H1 (cell line): ENCODE data around the gene KRIT1. TPM values are rescaled to one million over a fixed set of nuclear protein-coding genes. Genes with fewer than 3 reads are reported as not detected.

Source experiments
- CTCF ChIA-PET: fragments of 300-600 bp; sonication (Branson Sonifier 250); formaldehyde crosslinking; loops from one replicate; lab custom pipeline; 2021; ENCODE audit not compliant: partially characterized antibody; lab: Charles Lee
- POLR2A ChIA-PET: fragments of 300-600 bp; sonication (Branson Sonifier 250); formaldehyde crosslinking; loops from one replicate; lab custom pipeline; 2021; ENCODE audit warnings: inconsistent platforms; ENCODE audit not compliant: partially characterized antibody; lab: Charles Lee
- DNase-seq, 2 experiments: peaks; one replicate each; pipeline versions ENCODE4 v3.0.0 to v3.0.0-alpha.2; 2010 to 2022; ENCODE audit warnings: low spot score in 2 of 2, low read depth in 1 of 2, mixed read lengths in 1 of 2
- FAIRE-seq: peaks from 2 replicates; lab custom pipeline; 2011; peaks lifted over from hg19 to GRCh38; lab: Jason Lieb, UNC
- H2AFZ ChIP-seq: 2 replicates; pipeline ENCODE4 v1.8.1; 2012; ENCODE audit warnings: low read length, inconsistent platforms
- H2AK5ac ChIP-seq: 2 replicates; pipeline ENCODE4 v1.6.1; 2013; ENCODE audit warnings: low read depth, low read length
- H2BK120ac ChIP-seq: replicated peaks from 2 replicates; pipeline ENCODE3; 2013; ENCODE audit warnings: low read depth, low read length, inconsistent platforms
- H2BK12ac ChIP-seq: 2 replicates; pipeline ENCODE4 v1.6.1; 2013; ENCODE audit warnings: low read depth, low read length
- H2BK15ac ChIP-seq: 2 replicates; pipeline ENCODE4 v1.6.1; 2013; ENCODE audit warnings: low read length
- H2BK20ac ChIP-seq: 2 replicates; pipeline ENCODE4 v1.6.1; 2013; ENCODE audit warnings: low read length
- H2BK5ac ChIP-seq: 2 replicates; pipeline ENCODE4 v1.6.1; 2013; ENCODE audit warnings: low read depth, low read length
- H3K14ac ChIP-seq: 2 replicates; pipeline ENCODE4 v1.6.1; 2013; ENCODE audit warnings: inconsistent platforms; ENCODE audit not compliant: insufficient read length
- H3K18ac ChIP-seq: 2 replicates; pipeline ENCODE4 v1.6.1; 2013; ENCODE audit warnings: low read length; ENCODE audit errors: extremely low read depth
- H3K23ac ChIP-seq: 2 replicates; pipeline ENCODE4 v1.6.1; 2013; ENCODE audit warnings: inconsistent platforms; ENCODE audit not compliant: insufficient read length
- H3K23me2 ChIP-seq: 2 replicates; pipeline ENCODE4 v1.6.1; 2013; ENCODE audit warnings: low read depth, low read length
- H3K27ac ChIP-seq: 2 replicates; pipeline ENCODE4 v1.6.1; 2011; ENCODE audit warnings: low read depth, low read length, inconsistent platforms
- H3K27me3 ChIP-seq, 4 experiments: replicated peaks in 1 of 4; 1 replicate in 1 of 4; 2 replicates in 3 of 4; pipeline versions ENCODE4 v1.6.1 to v1.8.1; 2011 to 2013; ENCODE audit warnings: low read length in 3 of 4, mild to moderate bottlenecking in 3 of 4, inconsistent platforms in 2 of 4, mixed read lengths in 2 of 4, moderate library complexity in 1 of 4; ENCODE audit not compliant: control insufficient read depth in 3 of 4, insufficient read depth in 3 of 4; ENCODE audit errors: extremely low read depth in 1 of 4
- H3K36me3 ChIP-seq, 4 experiments: 2 replicates each; pipeline versions ENCODE4 v1.6.1 to v1.8.1; 2011 to 2013; ENCODE audit warnings: mild to moderate bottlenecking in 4 of 4, low read length in 3 of 4, moderate library complexity in 2 of 4, control low read depth in 1 of 4, inconsistent platforms in 1 of 4; ENCODE audit not compliant: insufficient read depth in 4 of 4, control insufficient read depth in 2 of 4
- H3K4ac ChIP-seq: replicated peaks from 2 replicates; pipeline ENCODE3; 2013; ENCODE audit warnings: low read length, low read depth, mixed read lengths, inconsistent platforms; ENCODE audit not compliant: insufficient read length
- H3K4me1 ChIP-seq, 4 experiments: replicated peaks in 1 of 4; 1 replicate in 1 of 4; 2 replicates in 3 of 4; pipeline versions ENCODE4 v1.6.1 to v1.8.1; 2011 to 2013; ENCODE audit warnings: low read length in 3 of 4, inconsistent platforms in 2 of 4, mixed read lengths in 1 of 4; ENCODE audit not compliant: insufficient read depth in 4 of 4, control insufficient read depth in 3 of 4
- H3K4me2 ChIP-seq, 2 experiments: 2 replicates each; pipeline versions ENCODE4 v1.6.1 to v1.8.1; 2011 to 2013; ENCODE audit warnings: low read depth in 2 of 2, low read length in 2 of 2, control low read depth in 1 of 2, inconsistent platforms in 1 of 2, mild to moderate bottlenecking in 1 of 2; ENCODE audit not compliant: insufficient read depth in 1 of 2
- H3K4me3 ChIP-seq, 4 experiments: fragments of 200-600, 300-600 bp in 1 of 4; sonication (generic), shearing (Covaris generic), sonication (Bioruptor Twin) in 1 of 4; 2 replicates each; pipeline versions ENCODE4 v1.5.1 to v1.8.1; 2011 to 2016; ENCODE audit warnings: low read length in 4 of 4, low read depth in 3 of 4, control low read depth in 2 of 4, inconsistent platforms in 2 of 4, mild to moderate bottlenecking in 2 of 4, mixed read lengths in 1 of 4, moderate library complexity in 1 of 4; ENCODE audit not compliant: insufficient read depth in 2 of 4; ENCODE audit errors: extremely low read depth in 1 of 4
- H3K56ac ChIP-seq: replicated peaks from 2 replicates; pipeline ENCODE3; 2013; ENCODE audit warnings: low read depth, mild to moderate bottlenecking, mixed read lengths, low read length, inconsistent platforms; ENCODE audit not compliant: insufficient read length
- H3K79me1 ChIP-seq: 2 replicates; pipeline ENCODE4 v1.6.1; 2013; ENCODE audit warnings: low read depth, low read length, control low read depth
- H3K79me2 ChIP-seq, 2 experiments: 2 replicates each; pipeline versions ENCODE4 v1.6.1 to v1.8.1; 2012 to 2013; ENCODE audit warnings: low read length in 2 of 2, mild to moderate bottlenecking in 2 of 2, inconsistent platforms in 1 of 2; ENCODE audit not compliant: insufficient read depth in 2 of 2, control insufficient read depth in 1 of 2
- H3K9ac ChIP-seq, 4 experiments: replicated peaks in 1 of 4; 1 replicate in 1 of 4; 2 replicates in 3 of 4; pipeline versions ENCODE4 v1.6.1 to v1.8.1; 2011 to 2013; ENCODE audit warnings: low read depth in 3 of 4, low read length in 3 of 4, control low read depth in 2 of 4, mild to moderate bottlenecking in 2 of 4, moderate library complexity in 2 of 4, inconsistent platforms in 1 of 4; ENCODE audit errors: extremely low read depth in 1 of 4
- H3K9me3 ChIP-seq, 2 experiments: 2 replicates each; pipeline versions ENCODE4 v1.6.1 to v1.8.1; 2012 to 2013; ENCODE audit warnings: mild to moderate bottlenecking in 2 of 2, moderate library complexity in 2 of 2, control low read depth in 1 of 2, inconsistent platforms in 1 of 2, low read depth in 1 of 2, low read length in 1 of 2, mixed read lengths in 1 of 2; ENCODE audit not compliant: insufficient read depth in 2 of 2
- H4K20me1 ChIP-seq, 2 experiments: replicated peaks in 1 of 2; 2 replicates each; pipeline versions ENCODE3 to v1.8.1; 2011 to 2013; ENCODE audit warnings: inconsistent platforms in 2 of 2, low read length in 2 of 2, mild to moderate bottlenecking in 1 of 2; ENCODE audit not compliant: insufficient read depth in 2 of 2, control insufficient read depth in 1 of 2
- H4K5ac ChIP-seq: 2 replicates; pipeline ENCODE4 v1.6.1; 2013; ENCODE audit warnings: low read length, low read depth, mixed read lengths, inconsistent platforms; ENCODE audit not compliant: insufficient read length
- H4K8ac ChIP-seq: 2 replicates; pipeline ENCODE4 v1.8.0; 2013; ENCODE audit warnings: mild to moderate bottlenecking, moderate library complexity, low read length, inconsistent platforms; ENCODE audit not compliant: insufficient read depth; ENCODE audit errors: extremely low read depth
- H4K91ac ChIP-seq: replicated peaks from 2 replicates; pipeline ENCODE3; 2013; ENCODE audit warnings: low read length, mixed read lengths, inconsistent platforms; ENCODE audit not compliant: insufficient read length
- ATF2 ChIP-seq: IDR thresholded peaks from 2 replicates; pipeline ENCODE4 v1.6.1; 2012; ENCODE audit warnings: low read length, inconsistent platforms
- BCL11A ChIP-seq, 2 experiments: IDR thresholded peaks; one replicate each; pipeline ENCODE4 v1.6.1; 2011; ENCODE audit warnings: low read depth in 2 of 2, low read length in 2 of 2, mild to moderate bottlenecking in 2 of 2
- CEBPB ChIP-seq: IDR thresholded peaks from 2 replicates; pipeline ENCODE4 v1.6.1; 2012; ENCODE audit warnings: low read depth, low read length
- CHD1 ChIP-seq: IDR thresholded peaks from 2 replicates; pipeline ENCODE4 v1.6.1; 2012; ENCODE audit warnings: low read depth, low read length, improper control_type of control experiment
- EGR1 ChIP-seq: IDR thresholded peaks from 2 replicates; pipeline ENCODE4 v1.6.1; 2011; ENCODE audit warnings: low read depth, low read length, borderline replicate concordance
- JUN ChIP-seq: IDR thresholded peaks from 2 replicates; pipeline ENCODE4 v1.6.1; 2011; ENCODE audit warnings: low read depth, mild to moderate bottlenecking, improper control_type of control experiment, low read length
- KDM1A ChIP-seq: fragments of 200-600, 300-600 bp; sonication (generic); IDR thresholded peaks from 2 replicates; pipeline ENCODE4 v1.7.1; 2016; ENCODE audit warnings: mild to moderate bottlenecking, low read length, borderline replicate concordance
- RBBP5 ChIP-seq: IDR thresholded peaks from 2 replicates; pipeline ENCODE4 v1.7.1; 2012; ENCODE audit warnings: low read depth, mild to moderate bottlenecking, inconsistent platforms, low read length, moderate library complexity, borderline replicate concordance
- RNF2 ChIP-seq: fragments of 200-900, 300-1000 bp; sonication (generic); IDR thresholded peaks from 2 replicates; pipeline ENCODE4 v1.7.1; 2016; ENCODE audit warnings: borderline replicate concordance, low read depth, mild to moderate bottlenecking, antibody characterized with exemption, low read length; ENCODE audit not compliant: poor library complexity, severe bottlenecking; ENCODE audit errors: missing control alignments
- RXRA ChIP-seq: IDR thresholded peaks from 2 replicates; pipeline ENCODE4 v1.6.1; 2011; ENCODE audit warnings: low read depth, mild to moderate bottlenecking, low read length, moderate library complexity; ENCODE audit not compliant: insufficient read depth
- SIX5 ChIP-seq: IDR thresholded peaks from 2 replicates; pipeline ENCODE4 v1.6.1; 2011; ENCODE audit warnings: mild to moderate bottlenecking, low read depth, low read length
- TBP ChIP-seq: IDR thresholded peaks from 2 replicates; pipeline ENCODE4 v1.6.1; 2011; ENCODE audit warnings: low read depth, low read length, improper control_type of control experiment
- WGBS, 2 experiments: shearing (Covaris generic) in 1 of 2; methylation state at CpG; one replicate each; pipeline versions ENCODE4 v1.1.6 to v1.1.7; 2013 to 2015; ENCODE audit warnings: low lambda C conversion rate in 2 of 2, mixed read lengths in 2 of 2, inconsistent platforms in 1 of 2, low coverage in 1 of 2, missing lambda C conversion rate in 1 of 2; ENCODE audit not compliant: insufficient replicate concordance in 2 of 2, insufficient coverage in 1 of 2, insufficient read length in 1 of 2; ENCODE audit errors: extremely low coverage in 1 of 2, missing lambda C conversion rate in 1 of 2; 5-methylcytosine and 5-hydroxymethylcytosine counted together
- polyA plus RNA-seq, 7 experiments: library from polyadenylated mRNA; depleted of rRNA in 3 of 7; stranded (reverse) in 5 of 7; unstranded in 2 of 7; fragments of >200 nt in 5 of 7; fragments of 200-250 nt in 2 of 7; gene quantifications; 1 replicate in 5 of 7; 2 replicates in 1 of 7; 4 replicates in 1 of 7; pipeline versions ENCODE4 v1.2.1 to v1.2.3, GENCODE V29; 2011 to 2013; ENCODE audit warnings: missing spikeins in 2 of 7, mixed read lengths in 2 of 7
- total RNA-seq: library from RNA; stranded (reverse); fragmentation: NEBNext Ultra II Directional; extraction: Animal tissue kit (Norgen Biotek cat#: 25700); gene quantifications from 2 replicates; pipeline ENCODE4 v1.2.1, GENCODE V29; 2021

KRIT1 gene
- total and polyA plus RNA-seq, 2 of the 8 experiments (the other 6 are each of a cell fraction or from before 2014, with no cell fraction given): 14.3 to 28.8 TPM

GRCh38 chr7:92155108-92155739 is 90.5 kb downstream of the KRIT1 start:
- H2BK12ac ChIP-seq: no peak overlapping the region
- no peak overlapping the region for H3K14ac ChIP-seq
- H2BK20ac ChIP-seq: no peak overlapping the region
- no peak overlapping the region for H2BK15ac ChIP-seq
- no peaks in the 10 kb centered on the region for H3K23me2 ChIP-seq
- H3K27me3 ChIP-seq: no peaks in the 10 kb centered on the region
- no peak overlapping the region for H3K4ac ChIP-seq
- 82% methylated on average over 1 of the region's 1 CpG; no CpG with 5 or more reads in 1 of the 2 experiments for WGBS, 2 experiments
- no peak overlapping the region for H3K18ac ChIP-seq
- H4K5ac ChIP-seq: no peak overlapping the region
- no peak overlapping the region for H3K9ac ChIP-seq
- H4K8ac ChIP-seq: no peak overlapping the region
- POLR2A ChIA-PET: no interaction called here
- no peaks in the 10 kb centered on the region for H3K4me1 ChIP-seq
- no peak for DNase-seq
- H2BK120ac ChIP-seq: no peak overlapping the region
- H2BK5ac ChIP-seq: no peak overlapping the region
- H3K4me2 ChIP-seq: no peak overlapping the region
- no peak overlapping the region for H2AFZ ChIP-seq
- CTCF ChIA-PET: no interaction called here
- no peak overlapping the region for H2AK5ac ChIP-seq
- no peaks in the 10 kb centered on the region for H3K9me3 ChIP-seq
- H3K23ac ChIP-seq: no peak overlapping the region
- no peak overlapping the region for H3K4me3 ChIP-seq
- H4K91ac ChIP-seq: no peak overlapping the region
- H3K27ac ChIP-seq: no peak overlapping the region
- no peak overlapping the region for H3K56ac ChIP-seq
- no peak for FAIRE-seq
- no peaks in the 10 kb centered on the region for H3K79me1 ChIP-seq
- no peaks in the 10 kb centered on the region for H3K79me2 ChIP-seq
- H4K20me1 ChIP-seq: no peaks in the 10 kb centered on the region
- H3K36me3 ChIP-seq: no peaks in the 10 kb centered on the region
- no peak for TF ChIP-seq TBP
- TF ChIP-seq CHD1: no peak
- no peak for TF ChIP-seq RXRA
- TF ChIP-seq KDM1A: no peak
- TF ChIP-seq BCL11A (IDR thresholded peaks at IDR 0.05; ENCODE audit: low read depth in 2 of 2, low read length in 2 of 2): no peak
- TF ChIP-seq RBBP5: no peak
- TF ChIP-seq CEBPB: no peak
- no peak for TF ChIP-seq EGR1
- TF ChIP-seq ATF2: no peak
- TF ChIP-seq SIX5: no peak
- TF ChIP-seq RNF2: no peak
- TF ChIP-seq JUN: no peak
